GM12873 (cell line): ENCODE data around the gene ALK.

Experiments
- TF ChIP-seq, protein P1 (sequence below): IDR thresholded peaks from 2 replicates; pipeline ENCODE4 v1.5.1; 2012; ENCODE audit warnings: low read depth, mild to moderate bottlenecking, moderate library complexity, low read length, control low read depth; ENCODE audit not compliant: insufficient read depth; ENCODE audit errors: missing control alignments

The ALK gene

DNA sequence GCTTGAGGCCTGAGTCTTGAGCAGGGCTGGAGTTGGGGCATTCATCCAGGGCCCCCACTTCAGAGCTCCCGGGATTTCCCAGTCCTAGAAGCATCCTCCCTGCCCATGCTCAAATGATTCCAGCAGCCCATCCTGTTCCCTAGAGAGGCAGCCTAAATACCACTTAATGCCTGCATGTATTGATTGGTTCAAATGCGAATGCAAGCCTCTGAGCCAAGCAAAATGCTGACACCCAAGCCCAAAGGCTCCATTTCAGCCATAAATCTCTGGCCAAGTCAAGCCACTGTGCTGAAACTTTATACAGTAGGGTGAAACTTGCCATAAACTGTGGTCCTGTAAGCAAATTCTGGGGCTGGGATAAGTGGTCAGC, 526.4 kb downstream of the ALK start:
- TF ChIP-seq, protein P1, sequence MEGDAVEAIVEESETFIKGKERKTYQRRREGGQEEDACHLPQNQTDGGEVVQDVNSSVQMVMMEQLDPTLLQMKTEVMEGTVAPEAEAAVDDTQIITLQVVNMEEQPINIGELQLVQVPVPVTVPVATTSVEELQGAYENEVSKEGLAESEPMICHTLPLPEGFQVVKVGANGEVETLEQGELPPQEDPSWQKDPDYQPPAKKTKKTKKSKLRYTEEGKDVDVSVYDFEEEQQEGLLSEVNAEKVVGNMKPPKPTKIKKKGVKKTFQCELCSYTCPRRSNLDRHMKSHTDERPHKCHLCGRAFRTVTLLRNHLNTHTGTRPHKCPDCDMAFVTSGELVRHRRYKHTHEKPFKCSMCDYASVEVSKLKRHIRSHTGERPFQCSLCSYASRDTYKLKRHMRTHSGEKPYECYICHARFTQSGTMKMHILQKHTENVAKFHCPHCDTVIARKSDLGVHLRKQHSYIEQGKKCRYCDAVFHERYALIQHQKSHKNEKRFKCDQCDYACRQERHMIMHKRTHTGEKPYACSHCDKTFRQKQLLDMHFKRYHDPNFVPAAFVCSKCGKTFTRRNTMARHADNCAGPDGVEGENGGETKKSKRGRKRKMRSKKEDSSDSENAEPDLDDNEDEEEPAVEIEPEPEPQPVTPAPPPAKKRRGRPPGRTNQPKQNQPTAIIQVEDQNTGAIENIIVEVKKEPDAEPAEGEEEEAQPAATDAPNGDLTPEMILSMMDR: no peak

DNA sequence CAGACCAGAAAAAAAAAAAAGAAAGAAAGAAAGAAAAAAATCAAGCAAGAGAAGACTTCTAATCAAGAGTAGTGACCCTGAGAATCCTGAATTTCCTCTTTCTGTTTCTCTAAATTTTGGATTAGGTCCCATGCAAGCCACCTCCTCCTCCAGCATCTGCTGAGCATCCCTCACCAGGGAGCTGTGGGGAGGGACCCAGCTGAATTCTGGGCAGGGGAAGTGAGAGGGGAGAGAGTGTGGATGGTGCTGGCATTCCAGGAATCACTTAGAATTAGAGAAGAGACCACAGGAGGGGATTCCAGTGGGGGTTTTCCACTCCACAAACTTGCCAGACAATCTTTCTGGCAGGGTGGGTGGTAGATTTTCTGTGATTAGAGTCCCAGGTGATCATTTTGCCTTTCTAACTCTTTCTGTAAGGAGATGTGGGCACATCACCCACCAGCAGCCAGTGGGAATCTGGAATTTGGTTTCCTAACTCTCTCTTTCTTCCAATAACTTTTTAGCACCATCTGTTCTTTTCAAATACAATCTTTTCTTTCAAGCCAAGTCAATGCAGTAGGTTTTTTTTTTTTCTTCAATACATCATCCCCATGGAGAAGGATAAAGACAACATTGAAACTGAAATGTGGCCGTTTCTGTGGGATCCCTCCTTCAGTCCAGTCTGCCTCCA, 526.9 kb downstream of the ALK start:
- TF ChIP-seq, protein P1: no peak

DNA sequence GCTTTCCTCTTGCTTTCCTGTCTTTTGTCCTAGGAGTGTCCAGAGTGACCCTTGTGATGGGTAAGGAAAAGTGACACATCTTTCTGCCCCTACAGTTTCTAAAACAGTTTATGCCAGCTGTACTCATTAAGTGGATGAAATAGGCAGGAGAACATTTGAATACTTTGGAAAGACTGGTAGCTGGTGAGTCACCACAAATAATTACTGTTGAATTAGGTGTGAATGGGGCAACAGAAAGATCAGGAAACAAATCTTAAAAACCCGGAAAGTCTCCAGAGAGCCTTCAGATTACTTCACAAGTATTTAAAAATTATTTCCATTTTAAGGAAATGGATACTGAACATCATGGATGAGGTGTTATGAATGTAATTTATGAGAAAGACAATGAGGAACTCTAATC, 527.7 kb downstream of the ALK start:
- TF ChIP-seq, protein P1: no peak

DNA sequence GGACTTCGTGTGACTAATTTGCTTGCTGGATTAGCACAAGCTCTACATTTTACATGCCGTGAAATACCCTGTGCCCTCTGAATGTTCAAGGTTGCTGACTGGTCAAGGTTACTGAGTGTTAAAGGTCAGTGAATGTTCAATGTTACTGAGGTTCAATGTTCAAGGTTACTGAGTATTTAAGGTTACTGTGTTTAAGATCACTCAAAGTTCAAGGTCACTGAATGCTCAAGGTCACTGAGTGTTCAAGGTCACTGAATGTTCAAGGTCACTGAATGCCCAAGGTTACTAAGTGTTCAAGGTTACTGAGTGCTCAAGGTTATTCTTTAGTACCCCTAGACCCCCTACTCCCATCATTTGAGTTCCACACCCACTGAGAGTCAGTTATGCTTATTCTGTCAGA, 528.6 kb downstream of the ALK start:
- TF ChIP-seq, protein P1: no peak

DNA sequence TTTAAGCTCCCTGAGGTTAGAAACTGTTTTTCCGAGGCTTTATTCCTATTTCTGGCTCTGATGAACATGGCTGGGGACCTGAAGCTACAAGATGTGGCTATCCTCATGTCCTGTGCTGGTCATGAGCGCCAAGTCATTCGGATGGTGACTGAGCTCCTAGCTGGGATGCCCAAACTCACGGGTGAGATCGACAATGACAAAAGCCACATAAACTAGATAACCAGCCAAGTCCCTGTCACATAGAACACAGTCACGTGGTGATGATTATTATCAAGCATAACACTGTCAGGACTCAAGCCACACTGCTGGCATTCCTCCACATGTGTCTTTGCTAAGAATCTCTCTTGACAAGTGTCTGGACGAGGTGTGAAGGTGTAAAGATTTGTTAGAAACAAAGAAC, 531.2 kb downstream of the ALK start:
- TF ChIP-seq, protein P1: no peak

DNA sequence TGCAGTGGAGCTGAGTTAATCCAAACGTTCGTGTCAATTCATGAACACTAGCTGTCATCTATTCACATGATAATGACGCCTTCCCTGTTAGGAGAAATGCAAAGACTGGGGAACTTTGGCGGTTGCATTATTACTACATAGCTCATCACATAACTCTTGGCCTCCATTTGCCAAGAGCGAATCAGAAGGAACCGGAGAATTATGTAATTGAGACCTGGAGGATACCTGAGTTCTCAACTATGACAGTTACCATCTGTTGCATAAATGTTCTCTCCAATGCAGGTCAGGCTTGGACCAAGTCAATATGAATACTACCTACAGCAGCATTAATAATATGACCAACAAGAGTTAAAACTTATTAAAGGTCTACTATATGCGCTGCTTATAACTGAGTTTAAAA, 531.7 kb downstream of the ALK start:
- TF ChIP-seq, protein P1: no peak

DNA sequence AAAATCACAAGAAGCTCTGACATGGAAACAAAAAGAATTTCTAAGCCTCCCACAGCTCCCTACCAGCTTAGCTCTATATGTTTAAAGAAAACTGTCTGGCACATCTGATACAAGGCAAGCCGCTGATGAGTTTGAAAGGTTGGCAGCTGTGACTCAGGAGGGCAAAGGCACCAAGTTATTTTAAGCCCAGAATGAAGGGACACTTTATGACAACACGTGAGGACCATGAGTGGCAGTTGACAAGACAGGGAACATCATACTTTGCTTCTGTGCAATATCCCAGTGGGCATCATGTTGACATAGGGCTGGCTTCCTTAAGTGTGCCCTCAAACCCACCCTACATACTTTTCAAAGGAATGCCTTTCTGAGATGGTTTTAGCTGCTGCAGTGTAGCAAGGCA, 533.3 kb downstream of the ALK start:
- TF ChIP-seq, protein P1: no peak
